ENCODE results near the gene GYG2. TPM values are rescaled to one million over a fixed set of nuclear protein-coding genes. Genes with fewer than 3 reads are reported as not detected.

The GYG2 gene
- total RNA-seq, 1 experiment from 2014 or later: 3.7 TPM

- no peak for DNase-seq (ENCODE audit: low read depth)
- in situ Hi-C loops (cut with HindIII; ENCODE audit: low pct_unique_long_range_greater_than_20kb, low sequenced_read_pairs): no loop called here
Measured at GRCh38 chrX:2848871-2849301, 20.2 kb downstream of the GYG2 start.

GRCh38 chrX:2854918-2855317, 26.2 kb downstream of the GYG2 start:
- in situ Hi-C loops (cut with HindIII; ENCODE audit: low pct_unique_long_range_greater_than_20kb, low sequenced_read_pairs): no loop called here
- no peak for DNase-seq (ENCODE audit: low read depth)

GRCh38 chrX:2855761-2856160, 27.0 kb downstream of the GYG2 start:
- no peak for DNase-seq (ENCODE audit: low read depth)
- in situ Hi-C loops (cut with HindIII; ENCODE audit: low pct_unique_long_range_greater_than_20kb, low sequenced_read_pairs): no loop called here

GRCh38 chrX:2857566-2857965, 28.8 kb downstream of the GYG2 start:
- in situ Hi-C loops (cut with HindIII; ENCODE audit: low pct_unique_long_range_greater_than_20kb, low sequenced_read_pairs): no loop called here
- DNase-seq (ENCODE audit: low read depth): no peak

GRCh38 chrX:2859197-2859797, 30.6 kb downstream of the GYG2 start:
- DNase-seq (ENCODE audit: low read depth): no peak
- in situ Hi-C loops (cut with HindIII; ENCODE audit: low pct_unique_long_range_greater_than_20kb, low sequenced_read_pairs): no loop called here

- in situ Hi-C loops (cut with HindIII; ENCODE audit: low pct_unique_long_range_greater_than_20kb, low sequenced_read_pairs): no loop called here
- no peak for DNase-seq (ENCODE audit: low read depth)
Measured at GRCh38 chrX:2862404-2862803, 33.7 kb downstream of the GYG2 start.

GRCh38 chrX:2863646-2864045, 34.9 kb downstream of the GYG2 start:
- in situ Hi-C loops (cut with HindIII; ENCODE audit: low pct_unique_long_range_greater_than_20kb, low sequenced_read_pairs): no loop called here
- DNase-seq (ENCODE audit: low read depth): no peak

GRCh38 chrX:2867206-2867605, 38.5 kb downstream of the GYG2 start:
- DNase-seq (ENCODE audit: low read depth): no peak
- in situ Hi-C loops (cut with HindIII; ENCODE audit: low pct_unique_long_range_greater_than_20kb, low sequenced_read_pairs): no loop called here

- no peak for DNase-seq (ENCODE audit: low read depth)
- in situ Hi-C loops (cut with HindIII; ENCODE audit: low pct_unique_long_range_greater_than_20kb, low sequenced_read_pairs): no loop called here
Measured at GRCh38 chrX:2870650-2871049, 41.9 kb downstream of the GYG2 start.

- DNase-seq (ENCODE audit: low read depth): no peak
- in situ Hi-C loops (cut with HindIII; ENCODE audit: low pct_unique_long_range_greater_than_20kb, low sequenced_read_pairs): no loop called here
Measured at GRCh38 chrX:2871831-2872230, 43.1 kb downstream of the GYG2 start.

GRCh38 chrX:2872671-2873277, 44.0 kb downstream of the GYG2 start:
- DNase-seq (ENCODE audit: low read depth): no peak
- in situ Hi-C loops (cut with HindIII; ENCODE audit: low pct_unique_long_range_greater_than_20kb, low sequenced_read_pairs): no loop called here

GRCh38 chrX:2874222-2875135, 45.7 kb downstream of the GYG2 start:
- no peak for DNase-seq (ENCODE audit: low read depth)
- in situ Hi-C loops (cut with HindIII; ENCODE audit: low pct_unique_long_range_greater_than_20kb, low sequenced_read_pairs): no loop called here

- in situ Hi-C loops (cut with HindIII; ENCODE audit: low pct_unique_long_range_greater_than_20kb, low sequenced_read_pairs): no loop called here
- DNase-seq (ENCODE audit: low read depth): no peak
Measured at GRCh38 chrX:2875136-2875481, 46.4 kb downstream of the GYG2 start.

- in situ Hi-C loops (cut with HindIII; ENCODE audit: low pct_unique_long_range_greater_than_20kb, low sequenced_read_pairs): no loop called here
- peak; percentile 15 for DNase-seq (ENCODE audit: low read depth)
Measured at GRCh38 chrX:2875798-2876399, 47.2 kb downstream of the GYG2 start.

- DNase-seq (ENCODE audit: low read depth): no peak
- in situ Hi-C loops (cut with HindIII; ENCODE audit: low pct_unique_long_range_greater_than_20kb, low sequenced_read_pairs): no loop called here
Measured at GRCh38 chrX:2878563-2878962, 49.8 kb downstream of the GYG2 start.

- in situ Hi-C loops (cut with HindIII; ENCODE audit: low pct_unique_long_range_greater_than_20kb, low sequenced_read_pairs): no loop called here
- DNase-seq (ENCODE audit: low read depth): no peak
Measured at GRCh38 chrX:2879670-2880069, 50.9 kb downstream of the GYG2 start.

- in situ Hi-C loops (cut with HindIII; ENCODE audit: low pct_unique_long_range_greater_than_20kb, low sequenced_read_pairs): no loop called here
- no peak for DNase-seq (ENCODE audit: low read depth)
Measured at GRCh38 chrX:2883770-2884169, 55.0 kb downstream of the GYG2 start.

GRCh38 chrX:2888309-2888708, 59.6 kb downstream of the GYG2 start:
- in situ Hi-C loops (cut with HindIII; ENCODE audit: low pct_unique_long_range_greater_than_20kb, low sequenced_read_pairs): no loop called here
- DNase-seq (ENCODE audit: low read depth): no peak

GRCh38 chrX:2889045-2889605, 60.4 kb downstream of the GYG2 start:
- no peak for DNase-seq (ENCODE audit: low read depth)
- in situ Hi-C loops (cut with HindIII; ENCODE audit: low pct_unique_long_range_greater_than_20kb, low sequenced_read_pairs): no loop called here
